ENCODE data around the gene ATP1B2. TPM values are rescaled to one million over a fixed set of nuclear protein-coding genes. Genes with fewer than 3 reads are reported as not detected.

The ATP1B2 gene
- total and polyA plus RNA-seq, 9 of the 15 experiments (the other 6 are each of a cell fraction or from before 2014, with no cell fraction given), result 0.23 to 6.0 (median 0.99) TPM

GRCh38 chr17:7627250-7628121, 23.2 kb upstream of the ATP1B2 start, which contains the start of gene SAT2 (continued):
- 0 out of 2 replicates have a peak, but pooled peaks have one; percentile 12 for TF ChIP-seq CREB1 (IDR thresholded peaks at IDR 0.05)
- peak; percentile 21; the same call in 1 of the 2 replicates for TF ChIP-seq CREB1 (CRISPR knock-in tag; IDR thresholded peaks at IDR 0.05)
- TF ChIP-seq ZNF699 (CRISPR knock-in tag; IDR thresholded peaks at IDR 0.05; ENCODE audit: insufficient replicate concordance), result no peak
- TF ChIP-seq ZNF143 (CRISPR knock-in tag; IDR thresholded peaks at IDR 0.05), result no peak
- TF ChIP-seq KHSRP (IDR thresholded peaks at IDR 0.05), result no peak
- no peak for TF ChIP-seq CHD4 (IDR thresholded peaks at IDR 0.05; ENCODE audit: insufficient read depth, insufficient replicate concordance, low read depth, low read length, poor library complexity, severe bottlenecking)
- TF ChIP-seq GTF2E2 (tag; IDR thresholded peaks at IDR 0.05), result no peak
- 0 out of 2 replicates have a peak, but pooled peaks have one; percentile 9 for TF ChIP-seq ZNF121 (CRISPR knock-in tag; conservative IDR thresholded peaks at IDR 0.05)
- no peak for TF ChIP-seq GATAD2A (IDR thresholded peaks at IDR 0.05)
- no peak for TF ChIP-seq KAT8 (IDR thresholded peaks at IDR 0.05; ENCODE audit: low read depth)
- TF ChIP-seq NFE2L1 (tag; IDR thresholded peaks at IDR 0.05; ENCODE audit: borderline replicate concordance, low read depth), result no peak
- TF ChIP-seq TARDBP (IDR thresholded peaks at IDR 0.05), result no peak
- TF ChIP-seq SREBF1 (IDR thresholded peaks at IDR 0.05; ENCODE audit: borderline replicate concordance, low read depth, low read length), result no peak
- no peak for TF ChIP-seq ELF2 (CRISPR knock-in tag; IDR thresholded peaks at IDR 0.05)
- no peak for TF ChIP-seq TFAM (CRISPR knock-in tag; conservative IDR thresholded peaks at IDR 0.05)
- no peak for TF ChIP-seq BCL6 (CRISPR knock-in tag; IDR thresholded peaks at IDR 0.05)
- TF ChIP-seq ZNF507 (tag; conservative IDR thresholded peaks at IDR 0.05), result no peak
- TF ChIP-seq HDGF (IDR thresholded peaks at IDR 0.05), result no peak
- TF ChIP-seq HMGN3 (IDR thresholded peaks at IDR 0.05; ENCODE audit: borderline replicate concordance, extremely low read depth, insufficient read length, low read depth, low read length), result peak; percentile 44
- TF ChIP-seq GTF2F1 (IDR thresholded peaks at IDR 0.05; ENCODE audit: low read depth, low read length), result no peak
- no peak for TF ChIP-seq ZNF311 (CRISPR knock-in tag; IDR thresholded peaks at IDR 0.05)
- no peak for TF ChIP-seq KDM5B (IDR thresholded peaks at IDR 0.05; ENCODE audit: insufficient replicate concordance, low read depth, low read length)
- 0 out of 2 replicates have a peak, but pooled peaks have one; percentile 38 for TF ChIP-seq DPF2 (IDR thresholded peaks at IDR 0.05)
- TF ChIP-seq ATF7 (IDR thresholded peaks at IDR 0.05), result no peak
- no peak for TF ChIP-seq ZFP30 (CRISPR knock-in tag; IDR thresholded peaks at IDR 0.05; ENCODE audit: borderline replicate concordance)
- TF ChIP-seq, protein P1, sequence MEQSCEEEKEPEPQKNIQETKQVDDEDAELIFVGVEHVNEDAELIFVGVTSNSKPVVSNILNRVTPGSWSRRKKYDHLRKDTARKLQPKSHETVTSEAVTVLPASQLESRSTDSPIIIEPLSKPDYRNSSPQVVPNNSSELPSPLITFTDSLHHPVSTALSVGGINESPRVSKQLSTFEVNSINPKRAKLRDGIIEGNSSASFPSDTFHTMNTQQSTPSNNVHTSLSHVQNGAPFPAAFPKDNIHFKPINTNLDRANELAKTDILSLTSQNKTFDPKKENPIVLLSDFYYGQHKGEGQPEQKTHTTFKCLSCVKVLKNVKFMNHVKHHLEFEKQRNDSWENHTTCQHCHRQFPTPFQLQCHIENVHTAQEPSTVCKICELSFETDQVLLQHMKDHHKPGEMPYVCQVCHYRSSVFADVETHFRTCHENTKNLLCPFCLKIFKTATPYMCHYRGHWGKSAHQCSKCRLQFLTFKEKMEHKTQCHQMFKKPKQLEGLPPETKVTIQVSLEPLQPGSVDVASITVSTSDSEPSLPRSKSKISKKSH (CRISPR knock-in tag; IDR thresholded peaks at IDR 0.05), result no peak
- TF ChIP-seq, protein P2, sequence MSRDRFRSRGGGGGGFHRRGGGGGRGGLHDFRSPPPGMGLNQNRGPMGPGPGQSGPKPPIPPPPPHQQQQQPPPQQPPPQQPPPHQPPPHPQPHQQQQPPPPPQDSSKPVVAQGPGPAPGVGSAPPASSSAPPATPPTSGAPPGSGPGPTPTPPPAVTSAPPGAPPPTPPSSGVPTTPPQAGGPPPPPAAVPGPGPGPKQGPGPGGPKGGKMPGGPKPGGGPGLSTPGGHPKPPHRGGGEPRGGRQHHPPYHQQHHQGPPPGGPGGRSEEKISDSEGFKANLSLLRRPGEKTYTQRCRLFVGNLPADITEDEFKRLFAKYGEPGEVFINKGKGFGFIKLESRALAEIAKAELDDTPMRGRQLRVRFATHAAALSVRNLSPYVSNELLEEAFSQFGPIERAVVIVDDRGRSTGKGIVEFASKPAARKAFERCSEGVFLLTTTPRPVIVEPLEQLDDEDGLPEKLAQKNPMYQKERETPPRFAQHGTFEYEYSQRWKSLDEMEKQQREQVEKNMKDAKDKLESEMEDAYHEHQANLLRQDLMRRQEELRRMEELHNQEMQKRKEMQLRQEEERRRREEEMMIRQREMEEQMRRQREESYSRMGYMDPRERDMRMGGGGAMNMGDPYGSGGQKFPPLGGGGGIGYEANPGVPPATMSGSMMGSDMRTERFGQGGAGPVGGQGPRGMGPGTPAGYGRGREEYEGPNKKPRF (IDR thresholded peaks at IDR 0.05; ENCODE audit: low read depth, low read length), result no peak
